GM03348 (cell line): Measurements from ENCODE around the gene THSD4.
"Not testable (repeated sequence)": the region's sequence is repeated elsewhere in the genome, so short reads cannot be mapped to it uniquely, and the experiment has no call there.

Source experiments
- DNase-seq: peaks from one replicate; pipeline ENCODE4 v3.0.0; 2012; ENCODE audit warnings: low spot score

The THSD4 gene

GRCh38 chr15:71189718-71190117 is 74.4 kb downstream of the THSD4 start:
- DNase-seq: no peak

DNA sequence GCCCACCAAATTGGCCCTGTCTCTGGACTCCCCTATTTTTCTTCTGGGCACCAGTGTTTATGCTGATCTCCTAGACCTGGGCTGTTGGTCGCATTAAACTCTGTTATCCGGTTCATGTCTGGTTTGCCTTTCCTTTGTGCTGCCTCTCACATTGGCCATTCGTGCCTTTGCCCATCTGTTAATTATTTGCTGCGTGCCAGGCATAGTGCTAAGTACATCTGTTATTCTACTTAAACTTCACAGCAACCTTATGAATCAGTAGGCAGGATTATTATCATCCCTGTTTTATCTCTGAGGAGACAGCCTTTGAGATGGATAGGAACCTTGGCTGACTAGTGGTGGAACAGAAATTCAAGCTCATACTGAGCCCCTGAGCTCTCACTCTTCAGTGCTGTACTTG is 76.0 kb downstream of the THSD4 start:
- DNase-seq: no peak

DNA sequence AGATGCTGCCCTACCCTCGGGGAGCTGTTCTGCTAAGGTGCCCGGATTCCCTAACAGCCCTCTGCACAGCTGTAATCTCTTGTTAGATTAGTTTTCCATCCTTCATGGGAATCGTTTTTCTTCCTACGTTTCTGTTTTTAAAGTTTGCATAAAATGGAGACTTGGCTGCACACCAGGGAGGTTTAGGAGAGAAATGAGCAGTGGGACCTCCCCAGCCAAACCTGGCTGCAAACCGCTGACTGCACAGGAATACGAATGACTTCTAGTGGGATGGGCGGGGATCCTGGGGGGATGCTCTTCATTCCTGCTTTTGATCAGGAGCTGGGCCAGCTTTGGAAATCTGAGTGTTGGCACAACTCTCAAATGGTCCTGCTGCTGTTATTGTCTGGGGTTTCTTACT is 77.5 kb downstream of the THSD4 start:
- no peak for DNase-seq

GRCh38 chr15:71194286-71194685 is 79.0 kb downstream of the THSD4 start:
- DNase-seq: no peak

- DNase-seq: no peak
These were observed 80.0 kb downstream of the THSD4 start for GRCh38 chr15:71195242-71195641.

DNA sequence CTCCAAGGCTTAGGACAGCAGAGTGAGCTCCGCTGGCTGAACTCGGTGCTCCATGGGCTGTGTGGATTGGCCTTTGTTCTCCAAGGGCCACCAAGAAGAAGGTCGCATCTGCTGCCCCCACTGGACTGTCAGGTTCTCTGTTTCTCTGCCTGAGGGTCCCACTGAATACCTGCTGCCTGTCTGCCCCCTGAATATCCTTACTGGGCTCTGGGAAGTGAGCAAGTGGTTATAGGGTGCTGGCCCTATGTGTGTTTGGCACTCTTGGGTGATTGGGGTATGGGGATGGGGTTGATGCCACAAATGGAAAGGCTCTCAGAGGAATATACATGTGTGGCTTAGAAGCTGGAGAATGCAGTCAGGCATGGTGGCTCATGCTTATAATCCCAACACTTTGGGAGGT is 82.3 kb downstream of the THSD4 start:
- no peak for DNase-seq

DNA sequence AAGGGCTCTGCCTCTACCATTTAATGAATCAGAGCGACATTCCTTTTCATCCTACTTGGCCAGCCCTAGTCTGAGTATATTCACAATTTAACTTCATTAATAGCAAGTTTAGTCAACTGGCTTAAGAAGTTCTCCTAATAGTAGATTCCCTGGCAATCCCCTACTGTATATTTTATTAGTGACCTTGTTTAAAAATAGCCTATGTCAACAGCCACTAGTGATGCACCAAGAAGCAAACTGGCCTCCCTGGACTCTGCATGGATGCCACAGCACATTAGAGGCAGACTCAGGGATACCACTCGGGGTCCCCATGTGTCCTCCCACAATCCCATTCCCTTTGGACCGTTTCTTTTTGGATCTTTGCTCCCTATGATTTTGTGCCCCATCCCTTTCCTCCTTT is 83.6 kb downstream of the THSD4 start:
- DNase-seq: no peak

DNA sequence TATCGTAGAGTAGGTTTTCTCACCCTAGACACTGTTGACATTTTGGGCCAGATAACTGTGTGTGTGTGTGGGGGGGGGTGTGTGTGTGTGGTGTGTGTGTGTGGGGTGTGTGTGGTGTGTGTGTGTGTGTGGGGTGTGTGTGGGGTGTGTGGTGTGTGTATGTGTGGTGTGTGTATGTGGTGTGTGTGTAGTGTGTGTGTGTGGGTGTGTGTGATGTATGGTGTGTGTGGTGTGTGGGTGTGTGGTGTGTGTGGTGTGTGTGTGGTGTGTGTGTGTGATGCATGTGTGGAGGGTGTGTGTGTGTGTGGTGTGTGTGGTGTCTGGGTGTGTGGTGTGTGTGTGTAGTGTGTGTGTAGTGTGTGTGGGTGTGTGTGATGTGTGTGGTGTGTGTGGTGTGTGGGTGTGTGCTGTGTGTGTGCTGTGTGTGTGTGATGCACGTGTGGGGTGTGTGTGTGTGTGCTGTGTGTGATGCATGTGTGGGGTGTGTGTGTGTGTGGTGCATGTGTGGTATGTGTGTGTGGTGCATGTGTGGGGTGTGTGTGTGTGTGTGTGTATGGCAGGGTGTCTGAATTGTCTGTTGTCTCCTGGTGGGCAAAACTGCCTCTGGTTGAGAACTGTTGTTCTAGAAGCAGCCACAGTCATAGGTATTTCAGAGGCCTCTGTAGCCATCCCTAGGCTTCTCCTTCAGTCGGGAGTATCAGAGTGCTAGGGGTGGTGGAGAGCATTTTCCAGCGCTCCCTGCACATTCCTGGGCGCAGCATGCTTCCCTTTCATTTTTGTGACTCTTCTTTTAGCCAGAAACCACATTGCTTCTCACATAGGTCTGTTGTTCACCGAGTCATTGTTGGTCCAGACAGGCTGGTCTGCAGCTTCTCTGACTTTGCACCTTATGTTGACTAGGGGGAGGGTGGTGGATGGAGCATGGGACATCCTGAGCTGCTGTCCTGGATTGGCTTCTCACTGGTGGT is 84.4 kb downstream of the THSD4 start:
- no peak for DNase-seq

DNA sequence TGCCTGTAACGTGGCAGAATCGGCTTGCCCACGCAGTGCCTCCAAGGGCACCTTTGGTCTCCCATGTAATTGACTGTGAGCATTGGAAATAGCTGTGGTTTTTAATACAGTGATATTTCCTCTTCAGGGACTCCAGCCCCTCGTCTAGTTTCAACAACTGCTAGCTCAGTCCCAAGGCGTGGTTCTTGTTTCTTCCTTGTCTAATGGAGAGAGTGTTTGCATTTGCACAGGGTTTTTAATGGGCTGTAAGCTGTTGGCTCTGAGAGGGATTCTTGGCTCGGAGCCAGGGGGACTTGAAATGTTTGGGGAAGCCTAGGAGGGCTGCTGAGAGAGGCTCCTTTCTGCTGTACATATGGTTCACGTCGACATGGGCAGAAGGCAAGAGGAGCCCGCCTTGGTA is 86.2 kb downstream of the THSD4 start:
- no peak for DNase-seq

DNA sequence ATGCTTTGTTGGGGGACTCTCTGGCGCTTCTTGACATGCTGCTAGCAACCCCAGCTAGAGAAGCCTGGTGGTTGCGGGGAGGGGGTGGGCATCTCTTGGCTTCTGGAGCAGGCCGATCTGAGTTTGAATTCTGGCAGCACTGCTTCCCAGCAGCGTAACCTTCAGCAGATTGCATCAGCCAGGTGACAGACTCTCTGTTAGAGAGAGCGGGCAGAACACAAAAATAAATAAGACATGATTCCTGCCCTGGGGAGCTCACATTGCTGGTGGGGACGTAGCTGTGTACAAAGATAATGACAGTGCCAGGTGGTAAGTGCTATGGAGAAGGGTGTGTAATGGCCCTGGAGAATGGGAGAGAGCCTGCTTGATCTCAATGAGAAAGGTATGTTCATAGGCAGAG is 87.4 kb downstream of the THSD4 start:
- DNase-seq: no peak

- peak; percentile 44 for DNase-seq
These were observed 88.6 kb downstream of the THSD4 start for GRCh38 chr15:71203586-71204474.

- DNase-seq: no peak
These were observed 91.9 kb downstream of the THSD4 start for GRCh38 chr15:71207141-71207540.

DNA sequence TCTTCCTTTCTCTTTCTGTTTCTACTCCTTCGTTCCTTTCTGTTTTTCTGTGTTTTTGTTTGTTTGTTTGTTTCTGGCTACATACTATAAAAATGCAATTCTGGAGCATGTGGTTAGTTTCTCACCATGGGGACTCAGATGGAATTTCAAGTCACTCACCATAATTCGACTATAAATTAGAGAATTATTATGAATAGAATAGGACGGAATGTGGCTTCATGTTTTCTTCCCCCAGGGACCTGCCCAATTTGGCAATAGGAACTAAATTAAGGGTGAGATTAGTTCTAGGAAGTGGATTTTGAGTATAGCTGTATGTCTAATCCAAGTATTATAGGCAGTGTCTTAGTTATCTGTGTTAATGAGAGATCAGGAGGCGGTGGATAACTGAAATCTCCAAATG is 96.9 kb downstream of the THSD4 start:
- peak; percentile 39 for DNase-seq

DNA sequence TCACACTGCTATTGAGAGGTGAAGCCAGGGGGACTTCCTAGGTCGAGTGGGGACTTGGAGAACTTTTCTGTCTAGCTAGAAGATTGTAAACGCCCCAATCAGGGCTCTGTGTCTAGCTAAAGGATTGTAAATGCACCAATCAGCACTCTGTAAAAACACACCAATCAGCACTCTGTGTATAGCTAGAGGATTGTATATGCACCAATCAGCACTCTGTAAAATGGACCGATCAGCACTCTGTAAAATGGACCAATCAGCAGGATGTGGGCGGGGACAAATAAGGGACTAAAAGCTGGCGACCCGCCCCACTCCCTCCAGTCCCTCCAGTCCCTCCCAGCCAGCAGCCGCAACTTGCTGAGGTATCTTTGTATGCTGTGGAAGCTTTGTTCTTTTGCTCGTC is 98.7 kb downstream of the THSD4 start:
- DNase-seq: not testable (repeated sequence)

GRCh38 chr15:71215126-71215894 is 100.0 kb downstream of the THSD4 start:
- no peak for DNase-seq

GRCh38 chr15:71218272-71218805 is 103.1 kb downstream of the THSD4 start:
- DNase-seq: no peak

DNA sequence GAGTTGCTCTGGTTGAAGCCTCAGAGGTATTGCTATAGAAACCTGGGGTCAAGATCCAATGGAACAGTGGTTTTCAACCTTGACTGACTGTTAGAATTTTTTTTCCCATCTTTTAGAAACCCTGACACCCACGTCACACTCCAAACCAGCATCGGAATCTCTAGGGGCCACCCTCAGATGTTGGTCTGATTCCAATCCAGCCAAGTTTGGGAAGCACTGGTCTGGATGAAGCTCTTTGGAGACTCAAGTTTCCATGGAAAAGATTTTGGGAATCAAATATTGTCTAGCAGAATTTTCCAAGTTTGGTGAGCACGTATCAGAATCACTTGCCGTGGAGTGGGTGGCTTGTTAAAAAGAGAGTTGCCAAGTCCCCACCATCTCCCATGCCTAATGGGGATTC is 103.8 kb downstream of the THSD4 start:
- DNase-seq: no peak

DNA sequence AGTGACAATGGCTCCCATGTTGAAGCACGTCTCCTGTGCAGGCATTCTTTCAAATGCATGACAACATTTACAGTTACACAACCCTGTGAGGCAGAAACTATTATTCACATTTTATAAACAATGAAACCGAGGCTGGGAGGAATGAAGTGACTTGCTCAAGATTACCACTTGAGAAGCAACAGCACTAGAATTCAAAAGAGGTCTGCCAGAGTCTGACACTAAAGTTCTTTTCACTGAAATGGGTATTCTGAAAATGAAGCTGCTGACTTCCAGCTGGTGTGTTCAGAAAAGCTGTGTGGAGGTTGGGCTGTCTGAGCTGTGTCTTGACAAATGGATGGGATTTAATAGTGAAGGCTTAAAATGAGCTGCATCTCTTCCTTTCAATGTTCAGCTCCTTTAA is 104.4 kb downstream of the THSD4 start:
- DNase-seq: peak; percentile 70

GRCh38 chr15:71220828-71221227 is 105.6 kb downstream of the THSD4 start:
- no peak for DNase-seq

GRCh38 chr15:71221417-71221816 is 106.1 kb downstream of the THSD4 start:
- DNase-seq: no peak

- no peak for DNase-seq
These were observed 108.2 kb downstream of the THSD4 start for GRCh38 chr15:71223516-71223915.

GRCh38 chr15:71224024-71224423 is 108.8 kb downstream of the THSD4 start:
- DNase-seq: no peak
